ENCODE measurements around the gene KDM6A. TPM values are rescaled to one million over a fixed set of nuclear protein-coding genes. Genes with fewer than 3 reads are reported as not detected.
A peak's percentile ranks its signal among the peaks of the same experiment; 100 is the strongest.
"Not testable (repeated sequence)": the region's sequence is repeated elsewhere in the genome, so short reads cannot be mapped to it uniquely, and the experiment has no call there.

KDM6A gene
- total RNA-seq, result 10 to 100 TPM in 5 of 6 experiments, 1 to 10 TPM in 1; 7.1 to 20.9 (median 15.7) TPM
- long read RNA-seq, partial matches to known transcripts, result 0 of 1 reads
- long read RNA-seq, other reads (novel, unspliced or antisense), result 1 of 1 reads

GRCh38 chrX:44872821-44873414 is at the start of gene KDM6A:
KDM6A (plus strand) TSS chrX:44873188; CDS start chrX:44873552, 364 bp downstream.
- intact Hi-C loops (cut with DNase I), result no loop called here
- 0% methylated on average over 5 of the region's 61 CpGs for WGBS (ENCODE audit: insufficient coverage, low coverage, low lambda C conversion rate, missing lambda C conversion rate)
- H3K9me3 ChIP-seq, result no peaks in the 10 kb centered on the region
- no peaks in the 10 kb centered on the region for H3K27me3 ChIP-seq
- no peaks in the 10 kb centered on the region for H3K36me3 ChIP-seq
- DNase-seq, result peak; percentile 97 to 100 (median 100)
- H3K4me1 ChIP-seq, result peaks cover 0 to 17% (median 7%) of the 10 kb centered on the region in 4 donors
- peak within 1 kb of the TSS; percentile 71 to 87 (median 81) for H3K4me3 ChIP-seq
- ATAC-seq, result peak; percentile 85 to 93 (median 90)
- TF ChIP-seq POLR2A (IDR thresholded peaks at IDR 0.05) (peak; percentile 89), CTCF (IDR thresholded peaks at IDR 0.05) (no peak)
- peak within 1 kb of the TSS; percentile 98 to 99 (median 98) for H3K27ac ChIP-seq

DNA sequence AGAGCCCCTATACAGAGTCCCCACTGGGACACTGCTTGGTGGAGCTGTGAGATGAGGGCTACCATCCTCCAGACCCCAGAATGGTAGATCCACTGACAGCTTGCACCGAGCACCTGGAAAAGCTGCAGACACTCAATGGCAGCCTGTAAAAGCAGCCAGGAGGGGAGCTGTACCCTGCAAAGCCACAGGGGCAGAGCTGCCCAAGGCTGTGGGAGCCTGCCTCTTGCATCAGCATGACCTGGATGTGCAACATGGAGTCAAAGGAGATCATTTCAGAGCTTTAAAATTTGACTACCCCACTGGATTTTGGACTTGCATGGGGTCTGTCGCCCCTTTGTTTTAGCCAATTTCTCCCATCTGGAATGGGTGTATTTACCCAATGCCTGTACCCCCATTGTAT is 49.8 kb upstream of the KDM6A start:
- intact Hi-C loops (cut with DNase I); ATAC-seq; H3K4me1 ChIP-seq; H3K27me3 ChIP-seq; H3K9me3 ChIP-seq; H3K4me3 ChIP-seq; H3K36me3 ChIP-seq; DNase-seq; H3K27ac ChIP-seq: not testable (repeated sequence)
- 100% methylated on average over 1 of the region's 2 CpGs for WGBS (ENCODE audit: insufficient coverage, low coverage, low lambda C conversion rate, missing lambda C conversion rate)

GRCh38 chrX:44828008-44828605 is 44.9 kb upstream of the KDM6A start:
- TF ChIP-seq CTCF (IDR thresholded peaks at IDR 0.05) (no peak), POLR2A (IDR thresholded peaks at IDR 0.05) (no peak)
- 62% methylated on average over 4 of the region's 4 CpGs for WGBS (ENCODE audit: insufficient coverage, low coverage, low lambda C conversion rate, missing lambda C conversion rate)
- Histone ChIP-seq H3K4me1 (no peaks in the 10 kb centered on the region), H3K36me3 (no peaks in the 10 kb centered on the region), H3K4me3 (no peak overlapping the region), H3K9me3 (no peaks in the 10 kb centered on the region), H3K27ac (no peak overlapping the region), H3K27me3 (no peaks in the 10 kb centered on the region)
- DNase-seq (no peak), ATAC-seq (peak in 1 of 4 donors; percentile 75)
- intact Hi-C loops (cut with DNase I), result no loop called here

DNA sequence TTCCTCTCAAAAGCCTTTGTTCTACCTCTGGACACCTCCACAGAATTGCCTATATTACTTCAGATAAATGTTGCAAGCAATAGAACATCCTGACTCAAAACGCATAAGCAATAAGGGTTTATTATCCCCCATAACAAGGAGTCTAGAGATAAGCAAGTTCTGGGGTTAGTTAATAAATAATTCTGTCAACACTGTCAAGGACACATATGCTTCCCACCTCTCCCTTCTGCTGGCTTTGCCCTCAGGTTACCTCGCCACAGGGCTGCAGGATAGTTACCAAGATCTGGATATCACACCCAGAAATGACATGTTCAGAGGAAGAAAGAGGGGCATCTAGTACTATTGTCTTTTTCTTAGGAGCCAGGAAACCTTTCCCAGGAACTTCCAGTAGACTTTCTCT is 43.2 kb upstream of the KDM6A start:
- no peaks in the 10 kb centered on the region for H3K9me3 ChIP-seq
- 33% methylated on average over 2 of the region's 2 CpGs for WGBS (ENCODE audit: insufficient coverage, low coverage, low lambda C conversion rate, missing lambda C conversion rate)
- H3K36me3 ChIP-seq, result no peaks in the 10 kb centered on the region
- intact Hi-C loops (cut with DNase I), result no loop called here
- DNase-seq (no peak), ATAC-seq (peak in 1 of 4 donors; percentile 19)
- no peak overlapping the region for H3K4me3 ChIP-seq
- no peaks in the 10 kb centered on the region for H3K27me3 ChIP-seq
- H3K27ac ChIP-seq, result no peak overlapping the region
- H3K4me1 ChIP-seq, result no peaks in the 10 kb centered on the region
- TF ChIP-seq POLR2A (IDR thresholded peaks at IDR 0.05) (no peak), CTCF (IDR thresholded peaks at IDR 0.05) (no peak)

- DNase-seq, result no peak
- no peak for ATAC-seq
- Histone ChIP-seq H3K9me3 (no peaks in the 10 kb centered on the region), H3K27ac (no peak overlapping the region), H3K36me3 (no peaks in the 10 kb centered on the region), H3K4me1 (no peaks in the 10 kb centered on the region), H3K27me3 (no peaks in the 10 kb centered on the region), H3K4me3 (no peak overlapping the region)
- 71% methylated on average over 9 of the region's 10 CpGs for WGBS (ENCODE audit: insufficient coverage, low coverage, low lambda C conversion rate, missing lambda C conversion rate)
- intact Hi-C loops (cut with DNase I), result no loop called here
- no peak for TF ChIP-seq CTCF (IDR thresholded peaks at IDR 0.05)
- TF ChIP-seq POLR2A (IDR thresholded peaks at IDR 0.05), result no peak
Observed at GRCh38 chrX:44842550-44843317, 30.3 kb upstream of the KDM6A start.

Data from right lobe of liver (tissue), 6 donors.